Panc1 (cell line): ENCODE data around the gene ANTXR1. TPM values are rescaled to one million over a fixed set of nuclear protein-coding genes. Genes with fewer than 3 reads are reported as not detected.

Experiments used
- ATAC-seq: fragments of 200-7000 bp; cut with Tn5 transposase; 2 replicates; pipeline ENCODE4 v1.9.1; 2020; ENCODE audit warnings: mild to moderate bottlenecking, moderate library complexity
- BruUV-seq: library from RNA; stranded (reverse); fragments of 400-500 nt; replicated peaks from 2 replicates; lab custom pipeline; 2021; lab: Mats Ljungman, UMichigan
- CTCF ChIA-PET: fragments of 300-600 bp; sonication (Branson Sonifier 250); formaldehyde crosslinking; loops from one replicate; lab custom pipeline; 2022; ENCODE audit warnings: antibody characterized with exemption; lab: Charles Lee
- POLR2A ChIA-PET: fragments of 300-600 bp; sonication (Branson Sonifier 250); formaldehyde crosslinking; loops from one replicate; lab custom pipeline; 2022; ENCODE audit warnings: antibody characterized with exemption; lab: Charles Lee
- DNase-seq: peaks from one replicate; pipeline ENCODE4 v3.0.0-alpha.2; 2010; ENCODE audit warnings: low read depth, low spot score
- H3K27ac ChIP-seq: 2 replicates; pipeline ENCODE4 v1.5.1; 2011; ENCODE audit warnings: mild to moderate bottlenecking, low read length, inconsistent platforms
- H3K27me3 ChIP-seq: fragments of 200-500 bp; sonication (Bioruptor generic); 2 replicates; pipeline ENCODE4 v1.6.0; 2014; ENCODE audit warnings: low read length, inconsistent platforms; ENCODE audit not compliant: control insufficient read depth, insufficient read depth
- H3K36me3 ChIP-seq: fragments of 200-500 bp; sonication (Bioruptor generic); 2 replicates; pipeline ENCODE4 v1.5.1; 2014; ENCODE audit warnings: inconsistent platforms, mild to moderate bottlenecking, low read length, moderate library complexity; ENCODE audit not compliant: control insufficient read depth, insufficient read depth
- H3K4me1 ChIP-seq: 2 replicates; pipeline ENCODE4 v1.5.1; 2011; ENCODE audit warnings: inconsistent platforms, mild to moderate bottlenecking, low read length, moderate library complexity; ENCODE audit not compliant: control insufficient read depth, insufficient read depth
- H3K4me3 ChIP-seq, 2 experiments: 2 replicates each; pipeline ENCODE4 v1.5.1; 2011 to 2012; ENCODE audit warnings: low read depth in 2 of 2, low read length in 2 of 2, mild to moderate bottlenecking in 2 of 2, inconsistent platforms in 1 of 2, moderate library complexity in 1 of 2
- H3K9me3 ChIP-seq: fragments of 200-500 bp; sonication (Bioruptor generic); 2 replicates; pipeline ENCODE4 v1.5.1; 2014; ENCODE audit warnings: low read depth, mild to moderate bottlenecking, inconsistent platforms, low read length, moderate library complexity; ENCODE audit not compliant: control insufficient read depth, insufficient read depth
- POLR2AphosphoS5 ChIP-seq: IDR thresholded peaks from 2 replicates; pipeline ENCODE4 v1.6.1; 2012; ENCODE audit warnings: mild to moderate bottlenecking, low read depth, low read length, moderate library complexity
- SIN3A ChIP-seq: IDR thresholded peaks from 2 replicates; pipeline ENCODE4 v1.6.1; 2012; ENCODE audit warnings: low read depth, mild to moderate bottlenecking, low read length, moderate library complexity, borderline replicate concordance; ENCODE audit not compliant: insufficient read depth
- TCF7L2 ChIP-seq: IDR thresholded peaks from 2 replicates; pipeline ENCODE4 v1.6.1; 2011; ENCODE audit warnings: mild to moderate bottlenecking, low read depth, low read length, inconsistent platforms
- in situ Hi-C: cut with HindIII; loops from 2 replicates; pipeline ENCODE4 v1.10.0; 2016; ENCODE audit warnings: low sequenced_read_pairs, low pct_unique_long_range_greater_than_20kb
- intact Hi-C: fragments of 100-400 bp; cut with micrococcal nuclease; formaldehyde crosslinking; loops from one replicate; pipeline ENCODE4 v1.10.0; 2022; ENCODE audit not compliant: unreplicated experiment
- total RNA-seq: library from RNA; stranded (reverse); gene quantifications from one replicate; pipeline ENCODE4 v1.2.1, GENCODE V29; 2021; ENCODE audit not compliant: unreplicated experiment
- TF ChIP-seq, protein P1 (sequence below): fragments of 450-650 bp; IDR thresholded peaks from 2 replicates; pipeline ENCODE4 v1.5.1; 2017; ENCODE audit warnings: mild to moderate bottlenecking
- TF ChIP-seq, protein P2 (sequence below), 2 experiments: IDR thresholded peaks; 2 replicates each; pipeline ENCODE4 v1.6.1; 2011 to 2012; ENCODE audit warnings: low read depth in 2 of 2, control low read depth in 1 of 2, low read length in 1 of 2, mild to moderate bottlenecking in 1 of 2, moderate library complexity in 1 of 2; ENCODE audit not compliant: insufficient read depth in 1 of 2

Gene ANTXR1
- total RNA-seq, 1 experiment from 2014 or later: 132 TPM

DNA sequence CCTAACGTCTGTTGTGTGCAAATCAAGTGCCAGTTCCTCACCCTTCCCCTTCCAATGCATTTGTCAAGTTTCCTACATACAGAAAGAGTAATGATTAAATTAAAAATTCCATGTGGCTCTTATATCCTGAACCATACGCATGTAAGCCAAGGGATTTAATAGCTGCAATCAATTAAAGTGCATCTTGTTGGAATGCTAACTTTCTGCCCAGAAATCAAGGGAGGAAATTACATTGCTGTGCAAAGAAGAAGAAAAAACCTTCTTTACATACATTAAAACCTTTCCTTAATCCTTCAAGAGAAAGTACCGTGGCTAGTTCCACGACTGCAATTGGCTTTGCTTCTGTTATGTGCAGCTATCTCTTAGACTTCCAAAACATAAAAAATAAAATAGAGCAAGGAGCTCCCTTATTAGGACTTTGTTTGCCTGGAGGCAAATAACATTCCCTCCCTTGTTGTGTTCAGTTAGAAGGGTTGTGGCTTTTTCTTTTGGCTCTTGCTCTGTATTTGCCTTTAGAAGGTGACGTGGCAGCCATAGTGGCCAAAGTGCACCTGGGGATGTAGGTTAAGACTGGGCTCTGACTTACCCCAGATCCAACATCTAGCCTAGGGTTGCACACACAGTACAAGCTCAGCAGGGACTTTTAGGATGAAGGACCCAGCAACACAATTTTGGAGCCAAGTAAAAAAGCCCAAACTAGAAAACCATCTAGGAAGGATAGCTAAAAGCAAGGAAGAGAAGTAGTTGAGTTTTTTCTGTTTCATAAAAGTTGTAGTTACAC lies 158.3 kb downstream of the ANTXR1 start:
- no peak for DNase-seq
- H3K27me3 ChIP-seq: no peaks in the 10 kb centered on the region
- CTCF ChIA-PET: no interaction called here
- H3K4me1 ChIP-seq: 0 out of 2 replicates have a peak, but pooled peaks cover 3% of the 10 kb centered on the region
- in situ Hi-C loops: no loop called here
- POLR2A ChIA-PET: interaction anchor here (0.8 kb wide), 1 partner anchor 16 kb away, joined by 10 read pairs; no protein-coding TSS in a partner anchor
- TF ChIP-seq POLR2AphosphoS5 (no peak), TCF7L2 (no peak), SIN3A (no peak)
- TF ChIP-seq, protein P1, sequence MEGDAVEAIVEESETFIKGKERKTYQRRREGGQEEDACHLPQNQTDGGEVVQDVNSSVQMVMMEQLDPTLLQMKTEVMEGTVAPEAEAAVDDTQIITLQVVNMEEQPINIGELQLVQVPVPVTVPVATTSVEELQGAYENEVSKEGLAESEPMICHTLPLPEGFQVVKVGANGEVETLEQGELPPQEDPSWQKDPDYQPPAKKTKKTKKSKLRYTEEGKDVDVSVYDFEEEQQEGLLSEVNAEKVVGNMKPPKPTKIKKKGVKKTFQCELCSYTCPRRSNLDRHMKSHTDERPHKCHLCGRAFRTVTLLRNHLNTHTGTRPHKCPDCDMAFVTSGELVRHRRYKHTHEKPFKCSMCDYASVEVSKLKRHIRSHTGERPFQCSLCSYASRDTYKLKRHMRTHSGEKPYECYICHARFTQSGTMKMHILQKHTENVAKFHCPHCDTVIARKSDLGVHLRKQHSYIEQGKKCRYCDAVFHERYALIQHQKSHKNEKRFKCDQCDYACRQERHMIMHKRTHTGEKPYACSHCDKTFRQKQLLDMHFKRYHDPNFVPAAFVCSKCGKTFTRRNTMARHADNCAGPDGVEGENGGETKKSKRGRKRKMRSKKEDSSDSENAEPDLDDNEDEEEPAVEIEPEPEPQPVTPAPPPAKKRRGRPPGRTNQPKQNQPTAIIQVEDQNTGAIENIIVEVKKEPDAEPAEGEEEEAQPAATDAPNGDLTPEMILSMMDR: no peak
- TF ChIP-seq, protein P2, sequence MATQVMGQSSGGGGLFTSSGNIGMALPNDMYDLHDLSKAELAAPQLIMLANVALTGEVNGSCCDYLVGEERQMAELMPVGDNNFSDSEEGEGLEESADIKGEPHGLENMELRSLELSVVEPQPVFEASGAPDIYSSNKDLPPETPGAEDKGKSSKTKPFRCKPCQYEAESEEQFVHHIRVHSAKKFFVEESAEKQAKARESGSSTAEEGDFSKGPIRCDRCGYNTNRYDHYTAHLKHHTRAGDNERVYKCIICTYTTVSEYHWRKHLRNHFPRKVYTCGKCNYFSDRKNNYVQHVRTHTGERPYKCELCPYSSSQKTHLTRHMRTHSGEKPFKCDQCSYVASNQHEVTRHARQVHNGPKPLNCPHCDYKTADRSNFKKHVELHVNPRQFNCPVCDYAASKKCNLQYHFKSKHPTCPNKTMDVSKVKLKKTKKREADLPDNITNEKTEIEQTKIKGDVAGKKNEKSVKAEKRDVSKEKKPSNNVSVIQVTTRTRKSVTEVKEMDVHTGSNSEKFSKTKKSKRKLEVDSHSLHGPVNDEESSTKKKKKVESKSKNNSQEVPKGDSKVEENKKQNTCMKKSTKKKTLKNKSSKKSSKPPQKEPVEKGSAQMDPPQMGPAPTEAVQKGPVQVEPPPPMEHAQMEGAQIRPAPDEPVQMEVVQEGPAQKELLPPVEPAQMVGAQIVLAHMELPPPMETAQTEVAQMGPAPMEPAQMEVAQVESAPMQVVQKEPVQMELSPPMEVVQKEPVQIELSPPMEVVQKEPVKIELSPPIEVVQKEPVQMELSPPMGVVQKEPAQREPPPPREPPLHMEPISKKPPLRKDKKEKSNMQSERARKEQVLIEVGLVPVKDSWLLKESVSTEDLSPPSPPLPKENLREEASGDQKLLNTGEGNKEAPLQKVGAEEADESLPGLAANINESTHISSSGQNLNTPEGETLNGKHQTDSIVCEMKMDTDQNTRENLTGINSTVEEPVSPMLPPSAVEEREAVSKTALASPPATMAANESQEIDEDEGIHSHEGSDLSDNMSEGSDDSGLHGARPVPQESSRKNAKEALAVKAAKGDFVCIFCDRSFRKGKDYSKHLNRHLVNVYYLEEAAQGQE (IDR thresholded peaks at IDR 0.05; ENCODE audit: insufficient read depth in 1 of 2, low read depth in 2 of 2, low read length in 1 of 2): no peak
- intact Hi-C loops: no loop called here
- no TSS peak for BruUV-seq
- H3K27ac ChIP-seq: peak overlapping the region; percentile 36; the same call in 1 of the 2 replicates
- H3K36me3 ChIP-seq: no peaks in the 10 kb centered on the region
- H3K9me3 ChIP-seq: no peaks in the 10 kb centered on the region
- no peak for ATAC-seq
- H3K4me3 ChIP-seq: no peak overlapping the region

DNA sequence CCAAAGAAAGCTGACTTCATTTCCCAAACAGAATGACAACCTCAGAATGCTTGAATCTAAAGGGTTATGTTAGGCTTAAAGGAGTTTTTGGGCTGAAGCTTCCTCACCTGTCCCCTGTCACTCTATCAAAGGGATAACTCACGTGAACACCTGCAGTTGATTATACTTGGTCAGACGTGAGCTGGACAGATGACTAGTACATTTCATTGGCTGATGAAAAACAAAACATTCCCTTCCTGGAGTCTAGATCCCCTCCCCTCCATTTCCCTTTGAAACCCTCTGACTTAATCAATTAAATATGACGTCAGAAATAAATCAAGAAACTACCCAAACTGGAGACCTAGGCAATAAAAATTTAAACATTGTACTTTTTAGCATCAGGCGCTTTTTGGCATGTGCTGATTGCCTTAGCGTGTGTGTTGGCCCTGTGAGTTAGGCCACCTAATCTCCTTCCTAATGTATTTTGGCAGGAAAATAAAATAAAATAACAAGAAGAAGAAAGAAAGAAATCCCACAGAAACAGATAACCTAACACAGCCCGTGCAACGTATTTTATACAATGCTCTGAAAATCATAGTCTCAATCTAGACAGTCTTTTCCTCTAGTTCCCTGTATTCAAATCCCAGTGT lies 159.0 kb downstream of the ANTXR1 start:
- ChIA-PET POLR2A (interaction anchor here (0.6 kb wide), 1 partner anchor 16 kb away, joined by 8 read pairs; no protein-coding TSS in a partner anchor), CTCF (no interaction called here)
- no peak for DNase-seq
- peak overlapping the region; percentile 36; the same call in 1 of the 2 replicates for H3K27ac ChIP-seq
- no peaks in the 10 kb centered on the region for H3K36me3 ChIP-seq
- no peak for ATAC-seq
- H3K4me3 ChIP-seq: no peak overlapping the region
- H3K9me3 ChIP-seq: no peaks in the 10 kb centered on the region
- intact Hi-C loops: no loop called here
- peaks cover 3% of the 10 kb centered on the region; the same call in 1 of the 2 replicates for H3K4me1 ChIP-seq
- TF ChIP-seq, protein P1: no peak
- TF ChIP-seq, protein P2 (IDR thresholded peaks at IDR 0.05; ENCODE audit: insufficient read depth in 1 of 2, low read depth in 2 of 2, low read length in 1 of 2): no peak
- TF ChIP-seq SIN3A: no peak
- no peak for TF ChIP-seq TCF7L2
- no peak for TF ChIP-seq POLR2AphosphoS5
- in situ Hi-C loops: no loop called here
- H3K27me3 ChIP-seq: no peaks in the 10 kb centered on the region
- BruUV-seq: TSS peak; percentile 11
